SK-N-SH treated with all-trans-retinoic acid at 6 μM for 48 hours (cell line): ENCODE data around the gene MAK.

Experiments used
- ATAC-seq: fragments of 200-7000 bp; cut with Tn5 transposase; 3 replicates; pipeline ENCODE4 v1.9.1; 2020; ENCODE audit warnings: mild to moderate bottlenecking, moderate library complexity
- ARNTL ChIP-seq: fragments of 450-650 bp; formaldehyde crosslinking; IDR thresholded peaks from 2 replicates; pipeline ENCODE4 v1.5.0; 2020; ENCODE audit warnings: low read depth, mild to moderate bottlenecking, moderate library complexity, borderline replicate concordance
- BACH2 ChIP-seq: fragments of 250-450 bp; sonication (Bioruptor Pico); IDR thresholded peaks from 2 replicates; pipeline ENCODE4 v1.9.0; 2021; ENCODE audit warnings: mild to moderate bottlenecking, borderline replicate concordance
- CSDC2 ChIP-seq: fragments of 250-450 bp; sonication (Bioruptor Pico); IDR thresholded peaks from 2 replicates; pipeline ENCODE4 v1.5.0; 2020; ENCODE audit warnings: mild to moderate bottlenecking, moderate library complexity
- ESRRG ChIP-seq: fragments of 250-450 bp; sonication (Bioruptor Pico); IDR thresholded peaks from 2 replicates; pipeline ENCODE4 v1.6.1; 2021; ENCODE audit warnings: mild to moderate bottlenecking
- GLIS3 ChIP-seq: fragments of 250-450 bp; sonication (Bioruptor Pico); IDR thresholded peaks from 2 replicates; pipeline ENCODE4 v1.5.0; 2020; ENCODE audit warnings: mild to moderate bottlenecking, moderate library complexity
- ISL1 ChIP-seq: fragments of 250-450 bp; sonication (Bioruptor Pico); IDR thresholded peaks from 2 replicates; pipeline ENCODE4 v2.1.2; 2022; ENCODE audit warnings: mild to moderate bottlenecking, moderate library complexity
- OSR1 ChIP-seq: fragments of 250-450 bp; sonication (Bioruptor Pico); IDR thresholded peaks from 2 replicates; pipeline ENCODE4 v1.8.0; 2022; ENCODE audit warnings: moderate library complexity, mild to moderate bottlenecking, inconsistent platforms
- PPARA ChIP-seq: fragments of 250-450 bp; sonication (Bioruptor Pico); IDR thresholded peaks from 2 replicates; pipeline ENCODE4 v1.5.0; 2020; ENCODE audit warnings: mild to moderate bottlenecking, borderline replicate concordance
- RARB ChIP-seq: fragments of 250-450 bp; sonication (Bioruptor Pico); IDR thresholded peaks from 2 replicates; pipeline ENCODE4 v1.8.0; 2021; ENCODE audit warnings: mild to moderate bottlenecking, moderate library complexity
- SNAI2 ChIP-seq: fragments of 250-450 bp; sonication (Bioruptor Pico); IDR thresholded peaks from 2 replicates; pipeline ENCODE4 v1.5.0; 2020; ENCODE audit warnings: mild to moderate bottlenecking, moderate library complexity
- TCF4 ChIP-seq: fragments of 250-450 bp; sonication (Bioruptor Pico); IDR thresholded peaks from 2 replicates; pipeline ENCODE4 v1.8.0; 2021; ENCODE audit warnings: mild to moderate bottlenecking, moderate library complexity, borderline replicate concordance
- TOX ChIP-seq: fragments of 250-450 bp; sonication (Bioruptor Pico); IDR thresholded peaks from 2 replicates; pipeline ENCODE4 v1.8.0; 2021; ENCODE audit warnings: mild to moderate bottlenecking, moderate library complexity, borderline replicate concordance
- ZC3H10 ChIP-seq: fragments of 250-450 bp; sonication (Bioruptor Pico); IDR thresholded peaks from 2 replicates; pipeline ENCODE4 v1.5.1; 2021; ENCODE audit warnings: mild to moderate bottlenecking, moderate library complexity
- ZFP3 ChIP-seq: fragments of 250-450 bp; sonication (Bioruptor Pico); IDR thresholded peaks from 2 replicates; pipeline ENCODE4 v1.5.0; 2020; ENCODE audit warnings: mild to moderate bottlenecking, moderate library complexity
- ZFP30 ChIP-seq: fragments of 450-650 bp; formaldehyde crosslinking; IDR thresholded peaks from 2 replicates; pipeline ENCODE4 v1.5.0; 2022; ENCODE audit warnings: mild to moderate bottlenecking, moderate library complexity
- ZNF565 ChIP-seq: fragments of 450-650 bp; formaldehyde crosslinking; conservative IDR thresholded peaks from 2 replicates; pipeline ENCODE4 v1.5.0; 2020; ENCODE audit warnings: low read depth, mild to moderate bottlenecking, moderate library complexity
- ZNF70 ChIP-seq: fragments of 450-650 bp; formaldehyde crosslinking; IDR thresholded peaks from 2 replicates; pipeline ENCODE4 v1.5.0; 2020; ENCODE audit warnings: mild to moderate bottlenecking, moderate library complexity
- ZNF8 ChIP-seq: fragments of 450-650 bp; formaldehyde crosslinking; IDR thresholded peaks from 2 replicates; pipeline ENCODE4 v1.5.0; 2020; ENCODE audit warnings: mild to moderate bottlenecking, moderate library complexity
- TF ChIP-seq, protein P1 (sequence below): fragments of 250-450 bp; sonication (Bioruptor Pico); IDR thresholded peaks from 2 replicates; pipeline ENCODE4 v1.5.1; 2021; ENCODE audit warnings: mild to moderate bottlenecking, moderate library complexity
- TF ChIP-seq, protein P2 (sequence below): fragments of 250-450 bp; sonication (Bioruptor Pico); IDR thresholded peaks from 2 replicates; pipeline ENCODE4 v1.8.0; 2020; ENCODE audit warnings: mild to moderate bottlenecking, moderate library complexity, borderline replicate concordance
- TF ChIP-seq, protein P3 (sequence below): fragments of 250-450 bp; sonication (Bioruptor Pico); IDR thresholded peaks from 2 replicates; pipeline ENCODE4 v1.5.1; 2020; ENCODE audit warnings: low read depth, mild to moderate bottlenecking, moderate library complexity
- TF ChIP-seq, protein P4 (sequence below): fragments of 250-450 bp; sonication (Bioruptor Pico); IDR thresholded peaks from 2 replicates; pipeline ENCODE4 v1.5.0; 2020; ENCODE audit warnings: mild to moderate bottlenecking, moderate library complexity

The MAK gene

DNA sequence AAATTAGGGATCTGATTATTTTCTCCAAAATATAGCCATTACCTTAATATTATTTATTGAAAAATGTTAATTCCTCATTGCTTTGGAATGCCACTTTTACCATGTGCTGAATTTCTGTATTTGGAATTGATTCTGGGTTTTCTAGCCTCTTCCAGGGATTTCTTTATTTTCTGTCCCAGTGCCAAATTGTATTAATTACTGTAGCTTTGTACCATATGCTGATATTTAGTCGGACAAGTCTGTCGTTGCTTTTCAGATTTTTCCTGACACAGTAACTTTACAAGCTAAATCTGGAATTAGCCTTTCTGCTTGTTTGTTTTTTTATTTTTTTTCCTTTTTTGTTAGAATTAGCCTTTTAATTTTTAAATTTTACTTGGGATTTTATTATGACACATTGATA, 101.6 kb downstream of the MAK start:
- no peak for TF ChIP-seq ZNF70
- no peak for ATAC-seq

DNA sequence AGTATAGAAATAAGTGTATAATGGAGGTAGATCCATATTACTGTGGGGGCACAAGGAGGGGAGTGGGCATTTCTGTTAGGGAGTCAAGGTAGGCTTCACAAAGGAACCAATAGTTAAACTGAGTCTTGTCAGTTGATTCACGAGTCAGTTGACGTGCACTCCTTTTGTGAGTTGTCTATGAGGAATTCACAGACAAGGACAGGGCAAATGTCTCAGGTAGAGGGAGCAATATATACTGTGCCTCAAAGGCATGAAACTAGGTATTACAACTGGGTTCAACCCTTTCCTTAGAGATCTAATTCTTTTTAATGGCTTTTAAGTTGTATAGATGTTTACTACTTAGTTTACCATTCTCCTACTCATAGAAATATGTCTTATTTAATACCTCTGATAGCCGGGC, 104.5 kb downstream of the MAK start:
- ATAC-seq = no peak

DNA sequence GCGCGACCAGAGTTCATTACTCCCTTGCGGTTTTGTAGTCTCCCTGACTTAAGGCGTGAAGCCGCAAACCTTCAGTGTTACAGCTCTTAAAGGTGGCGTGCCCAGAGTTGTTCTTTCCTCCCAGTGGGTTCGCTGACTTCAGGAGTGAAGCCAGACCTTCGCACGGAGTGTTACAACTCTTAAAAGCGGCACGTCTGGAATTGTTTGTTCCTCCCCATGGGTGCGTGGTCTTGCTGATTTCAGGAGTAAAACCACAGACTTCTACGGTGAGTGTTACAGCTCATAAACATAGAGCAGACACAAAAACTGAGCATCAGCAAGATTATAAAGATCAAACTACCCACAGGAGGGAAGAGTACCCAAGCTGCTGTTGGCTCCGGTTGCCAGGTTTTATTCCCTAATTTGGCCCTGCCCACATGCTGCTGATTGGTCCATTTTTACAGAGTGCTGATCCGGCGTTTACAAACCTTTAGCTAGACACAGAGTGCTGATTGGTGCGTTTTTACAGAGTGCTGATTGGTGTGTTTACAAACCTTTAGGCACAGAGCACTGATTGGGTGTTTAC, 105.1 kb downstream of the MAK start:
- no peak for TF ChIP-seq ZFP3 (CRISPR knock-in tag)
- TF ChIP-seq ESRRG (CRISPR knock-in tag) = no peak
- TF ChIP-seq, protein P1, sequence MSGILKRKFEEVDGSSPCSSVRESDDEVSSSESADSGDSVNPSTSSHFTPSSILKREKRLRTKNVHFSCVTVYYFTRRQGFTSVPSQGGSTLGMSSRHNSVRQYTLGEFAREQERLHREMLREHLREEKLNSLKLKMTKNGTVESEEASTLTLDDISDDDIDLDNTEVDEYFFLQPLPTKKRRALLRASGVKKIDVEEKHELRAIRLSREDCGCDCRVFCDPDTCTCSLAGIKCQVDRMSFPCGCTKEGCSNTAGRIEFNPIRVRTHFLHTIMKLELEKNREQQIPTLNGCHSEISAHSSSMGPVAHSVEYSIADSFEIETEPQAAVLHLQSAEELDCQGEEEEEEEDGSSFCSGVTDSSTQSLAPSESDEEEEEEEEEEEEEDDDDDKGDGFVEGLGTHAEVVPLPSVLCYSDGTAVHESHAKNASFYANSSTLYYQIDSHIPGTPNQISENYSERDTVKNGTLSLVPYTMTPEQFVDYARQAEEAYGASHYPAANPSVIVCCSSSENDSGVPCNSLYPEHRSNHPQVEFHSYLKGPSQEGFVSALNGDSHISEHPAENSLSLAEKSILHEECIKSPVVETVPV (CRISPR knock-in tag) = no peak
- TF ChIP-seq, protein P2, sequence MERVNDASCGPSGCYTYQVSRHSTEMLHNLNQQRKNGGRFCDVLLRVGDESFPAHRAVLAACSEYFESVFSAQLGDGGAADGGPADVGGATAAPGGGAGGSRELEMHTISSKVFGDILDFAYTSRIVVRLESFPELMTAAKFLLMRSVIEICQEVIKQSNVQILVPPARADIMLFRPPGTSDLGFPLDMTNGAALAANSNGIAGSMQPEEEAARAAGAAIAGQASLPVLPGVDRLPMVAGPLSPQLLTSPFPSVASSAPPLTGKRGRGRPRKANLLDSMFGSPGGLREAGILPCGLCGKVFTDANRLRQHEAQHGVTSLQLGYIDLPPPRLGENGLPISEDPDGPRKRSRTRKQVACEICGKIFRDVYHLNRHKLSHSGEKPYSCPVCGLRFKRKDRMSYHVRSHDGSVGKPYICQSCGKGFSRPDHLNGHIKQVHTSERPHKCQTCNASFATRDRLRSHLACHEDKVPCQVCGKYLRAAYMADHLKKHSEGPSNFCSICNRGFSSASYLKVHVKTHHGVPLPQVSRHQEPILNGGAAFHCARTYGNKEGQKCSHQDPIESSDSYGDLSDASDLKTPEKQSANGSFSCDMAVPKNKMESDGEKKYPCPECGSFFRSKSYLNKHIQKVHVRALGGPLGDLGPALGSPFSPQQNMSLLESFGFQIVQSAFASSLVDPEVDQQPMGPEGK (CRISPR knock-in tag) = no peak
- no peak for TF ChIP-seq BACH2 (CRISPR knock-in tag)
- TF ChIP-seq SNAI2 (CRISPR knock-in tag) = no peak
- no peak for TF ChIP-seq GLIS3 (CRISPR knock-in tag)
- no peak for TF ChIP-seq PPARA (CRISPR knock-in tag)
- TF ChIP-seq ZNF565 (CRISPR knock-in tag) = no peak
- no peak for TF ChIP-seq OSR1 (CRISPR knock-in tag)
- TF ChIP-seq, protein P3, sequence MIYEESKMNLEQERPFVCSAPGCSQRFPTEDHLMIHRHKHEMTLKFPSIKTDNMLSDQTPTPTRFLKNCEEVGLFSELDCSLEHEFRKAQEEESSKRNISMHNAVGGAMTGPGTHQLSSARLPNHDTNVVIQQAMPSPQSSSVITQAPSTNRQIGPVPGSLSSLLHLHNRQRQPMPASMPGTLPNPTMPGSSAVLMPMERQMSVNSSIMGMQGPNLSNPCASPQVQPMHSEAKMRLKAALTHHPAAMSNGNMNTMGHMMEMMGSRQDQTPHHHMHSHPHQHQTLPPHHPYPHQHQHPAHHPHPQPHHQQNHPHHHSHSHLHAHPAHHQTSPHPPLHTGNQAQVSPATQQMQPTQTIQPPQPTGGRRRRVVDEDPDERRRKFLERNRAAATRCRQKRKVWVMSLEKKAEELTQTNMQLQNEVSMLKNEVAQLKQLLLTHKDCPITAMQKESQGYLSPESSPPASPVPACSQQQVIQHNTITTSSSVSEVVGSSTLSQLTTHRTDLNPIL (CRISPR knock-in tag) = no peak
- TF ChIP-seq CSDC2 (CRISPR knock-in tag) = no peak
- no peak for TF ChIP-seq TOX (CRISPR knock-in tag)
- TF ChIP-seq ZNF8 (CRISPR knock-in tag) = no peak
- ATAC-seq = no peak; the same call in 2 of the 3 replicates

More for the DNA sequence above, 104.5 kb downstream of the MAK start:
- TF ChIP-seq, protein P1 (CRISPR knock-in tag) = no peak
- TF ChIP-seq ESRRG (CRISPR knock-in tag) (no peak), ZC3H10 (no peak), PPARA (CRISPR knock-in tag) (no peak), ZNF565 (CRISPR knock-in tag) (no peak), ISL1 (CRISPR knock-in tag) (no peak), ZFP30 (CRISPR knock-in tag) (no peak), OSR1 (CRISPR knock-in tag) (no peak), TCF4 (CRISPR knock-in tag) (no peak), TOX (CRISPR knock-in tag) (no peak), ARNTL (CRISPR knock-in tag) (no peak), GLIS3 (CRISPR knock-in tag) (no peak), BACH2 (CRISPR knock-in tag) (no peak), RARB (no peak)
- TF ChIP-seq, protein P4, sequence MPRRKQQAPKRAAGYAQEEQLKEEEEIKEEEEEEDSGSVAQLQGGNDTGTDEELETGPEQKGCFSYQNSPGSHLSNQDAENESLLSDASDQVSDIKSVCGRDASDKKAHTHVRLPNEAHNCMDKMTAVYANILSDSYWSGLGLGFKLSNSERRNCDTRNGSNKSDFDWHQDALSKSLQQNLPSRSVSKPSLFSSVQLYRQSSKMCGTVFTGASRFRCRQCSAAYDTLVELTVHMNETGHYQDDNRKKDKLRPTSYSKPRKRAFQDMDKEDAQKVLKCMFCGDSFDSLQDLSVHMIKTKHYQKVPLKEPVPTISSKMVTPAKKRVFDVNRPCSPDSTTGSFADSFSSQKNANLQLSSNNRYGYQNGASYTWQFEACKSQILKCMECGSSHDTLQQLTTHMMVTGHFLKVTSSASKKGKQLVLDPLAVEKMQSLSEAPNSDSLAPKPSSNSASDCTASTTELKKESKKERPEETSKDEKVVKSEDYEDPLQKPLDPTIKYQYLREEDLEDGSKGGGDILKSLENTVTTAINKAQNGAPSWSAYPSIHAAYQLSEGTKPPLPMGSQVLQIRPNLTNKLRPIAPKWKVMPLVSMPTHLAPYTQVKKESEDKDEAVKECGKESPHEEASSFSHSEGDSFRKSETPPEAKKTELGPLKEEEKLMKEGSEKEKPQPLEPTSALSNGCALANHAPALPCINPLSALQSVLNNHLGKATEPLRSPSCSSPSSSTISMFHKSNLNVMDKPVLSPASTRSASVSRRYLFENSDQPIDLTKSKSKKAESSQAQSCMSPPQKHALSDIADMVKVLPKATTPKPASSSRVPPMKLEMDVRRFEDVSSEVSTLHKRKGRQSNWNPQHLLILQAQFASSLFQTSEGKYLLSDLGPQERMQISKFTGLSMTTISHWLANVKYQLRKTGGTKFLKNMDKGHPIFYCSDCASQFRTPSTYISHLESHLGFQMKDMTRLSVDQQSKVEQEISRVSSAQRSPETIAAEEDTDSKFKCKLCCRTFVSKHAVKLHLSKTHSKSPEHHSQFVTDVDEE (CRISPR knock-in tag) = no peak
- TF ChIP-seq, protein P3 (CRISPR knock-in tag) = no peak
